ENCODE data around the gene ELOVL7. TPM values are rescaled to one million over a fixed set of nuclear protein-coding genes. Genes with fewer than 3 reads are reported as not detected.

The ELOVL7 gene
- polyA plus RNA-seq, 1 experiment: 0.02 TPM

DNA sequence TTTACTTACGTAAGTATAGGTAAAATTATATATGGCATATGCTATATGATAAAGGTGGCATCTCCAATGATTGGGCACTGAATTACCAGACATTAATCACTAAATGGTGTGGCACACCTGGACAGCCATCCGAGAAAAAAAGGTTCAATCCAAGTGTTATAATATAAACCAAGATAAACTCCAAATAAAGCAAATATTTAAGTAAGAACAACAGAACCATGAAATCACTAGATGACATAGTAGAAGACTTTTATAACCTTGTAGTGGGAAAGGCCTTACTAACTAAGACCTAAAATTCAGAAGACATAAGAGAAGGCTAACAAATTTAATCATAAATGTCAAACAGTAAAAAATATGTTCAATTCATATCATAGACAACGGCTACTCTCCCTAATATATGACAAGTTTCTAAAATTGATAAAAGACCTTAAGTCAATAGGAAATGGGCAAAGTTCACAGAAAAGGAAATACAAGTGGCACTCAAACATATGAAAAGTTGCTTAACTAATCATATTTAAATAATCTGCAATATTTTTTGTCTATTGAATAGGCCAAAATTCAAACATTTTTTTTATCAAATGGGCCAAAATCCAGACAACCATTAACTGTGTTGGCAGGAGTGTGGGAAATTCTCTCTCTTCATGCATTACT, 55.1 kb downstream of the ELOVL7 start:
- H3K4me3 ChIP-seq (ENCODE audit: low read depth, low read length): no peak overlapping the region
- TF ChIP-seq, protein P1, sequence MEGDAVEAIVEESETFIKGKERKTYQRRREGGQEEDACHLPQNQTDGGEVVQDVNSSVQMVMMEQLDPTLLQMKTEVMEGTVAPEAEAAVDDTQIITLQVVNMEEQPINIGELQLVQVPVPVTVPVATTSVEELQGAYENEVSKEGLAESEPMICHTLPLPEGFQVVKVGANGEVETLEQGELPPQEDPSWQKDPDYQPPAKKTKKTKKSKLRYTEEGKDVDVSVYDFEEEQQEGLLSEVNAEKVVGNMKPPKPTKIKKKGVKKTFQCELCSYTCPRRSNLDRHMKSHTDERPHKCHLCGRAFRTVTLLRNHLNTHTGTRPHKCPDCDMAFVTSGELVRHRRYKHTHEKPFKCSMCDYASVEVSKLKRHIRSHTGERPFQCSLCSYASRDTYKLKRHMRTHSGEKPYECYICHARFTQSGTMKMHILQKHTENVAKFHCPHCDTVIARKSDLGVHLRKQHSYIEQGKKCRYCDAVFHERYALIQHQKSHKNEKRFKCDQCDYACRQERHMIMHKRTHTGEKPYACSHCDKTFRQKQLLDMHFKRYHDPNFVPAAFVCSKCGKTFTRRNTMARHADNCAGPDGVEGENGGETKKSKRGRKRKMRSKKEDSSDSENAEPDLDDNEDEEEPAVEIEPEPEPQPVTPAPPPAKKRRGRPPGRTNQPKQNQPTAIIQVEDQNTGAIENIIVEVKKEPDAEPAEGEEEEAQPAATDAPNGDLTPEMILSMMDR (IDR thresholded peaks at IDR 0.05; ENCODE audit: insufficient read depth, low read depth, low read length): no peak
- POLR2A ChIA-PET: no interaction called here
- no peak for DNase-seq (ENCODE audit: low read depth)
- CTCF ChIA-PET: no interaction called here
- no peaks in the 10 kb centered on the region for H3K36me3 ChIP-seq (ENCODE audit: control insufficient read depth, insufficient read depth, low read length)
- H3K27me3 ChIP-seq (ENCODE audit: control insufficient read depth, insufficient read depth, low read length): no peaks in the 10 kb centered on the region

DNA sequence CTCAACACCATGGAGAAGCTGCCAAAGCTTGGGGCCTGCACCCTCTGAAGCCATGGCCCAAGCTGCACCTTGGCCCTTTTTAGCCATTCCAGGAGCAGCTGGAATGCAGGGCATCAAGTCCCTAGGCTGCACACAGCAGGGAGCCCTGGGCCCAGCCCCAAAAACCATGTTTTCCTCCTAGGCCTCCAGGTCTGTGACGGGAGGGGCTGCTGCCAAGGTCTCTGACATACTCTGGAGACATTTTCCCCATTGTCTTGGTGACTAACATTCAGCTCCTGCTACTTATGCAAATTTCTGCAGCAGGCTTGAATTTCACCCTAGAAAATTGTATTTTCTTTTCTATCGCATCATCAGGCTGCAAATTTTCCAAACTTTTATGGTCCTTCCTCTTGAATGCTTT, 64.6 kb downstream of the ELOVL7 start:
- POLR2A ChIA-PET: no interaction called here
- DNase-seq (ENCODE audit: low read depth): no peak
- Histone ChIP-seq H3K27me3 (ENCODE audit: control insufficient read depth, insufficient read depth, low read length) (no peaks in the 10 kb centered on the region), H3K4me3 (ENCODE audit: low read depth, low read length) (no peak overlapping the region), H3K36me3 (ENCODE audit: control insufficient read depth, insufficient read depth, low read length) (no peaks in the 10 kb centered on the region)
- CTCF ChIA-PET: interaction anchor here (1.2 kb wide), 1 partner anchor 16 kb away, joined by 4 read pairs; no protein-coding TSS in a partner anchor
- TF ChIP-seq, protein P1 (IDR thresholded peaks at IDR 0.05; ENCODE audit: insufficient read depth, low read depth, low read length): no peak

DNA sequence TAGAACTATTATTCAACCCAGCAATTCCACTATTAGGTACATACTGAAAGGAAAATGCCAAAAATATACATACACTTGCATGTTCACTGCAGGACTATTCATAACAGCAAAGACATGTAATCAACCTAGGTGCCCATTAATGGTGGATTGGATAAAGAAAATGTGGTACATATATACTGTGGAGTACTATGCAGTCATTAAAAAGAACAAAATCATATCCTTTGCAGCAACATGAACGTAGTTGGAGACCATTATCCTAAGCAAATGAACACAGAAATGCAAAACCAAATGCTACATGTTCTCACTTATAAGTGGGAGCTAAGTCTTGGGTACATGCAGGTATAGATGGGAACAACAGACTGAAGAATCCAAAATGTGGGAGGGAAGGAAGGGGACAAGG, 67.7 kb downstream of the ELOVL7 start:
- CTCF ChIA-PET: no interaction called here
- Histone ChIP-seq H3K27me3 (ENCODE audit: control insufficient read depth, insufficient read depth, low read length) (no peaks in the 10 kb centered on the region), H3K4me3 (ENCODE audit: low read depth, low read length) (no peak overlapping the region), H3K36me3 (ENCODE audit: control insufficient read depth, insufficient read depth, low read length) (no peaks in the 10 kb centered on the region)
- POLR2A ChIA-PET: no interaction called here
- no peak for DNase-seq (ENCODE audit: low read depth)
- TF ChIP-seq, protein P1 (IDR thresholded peaks at IDR 0.05; ENCODE audit: insufficient read depth, low read depth, low read length): no peak

DNA sequence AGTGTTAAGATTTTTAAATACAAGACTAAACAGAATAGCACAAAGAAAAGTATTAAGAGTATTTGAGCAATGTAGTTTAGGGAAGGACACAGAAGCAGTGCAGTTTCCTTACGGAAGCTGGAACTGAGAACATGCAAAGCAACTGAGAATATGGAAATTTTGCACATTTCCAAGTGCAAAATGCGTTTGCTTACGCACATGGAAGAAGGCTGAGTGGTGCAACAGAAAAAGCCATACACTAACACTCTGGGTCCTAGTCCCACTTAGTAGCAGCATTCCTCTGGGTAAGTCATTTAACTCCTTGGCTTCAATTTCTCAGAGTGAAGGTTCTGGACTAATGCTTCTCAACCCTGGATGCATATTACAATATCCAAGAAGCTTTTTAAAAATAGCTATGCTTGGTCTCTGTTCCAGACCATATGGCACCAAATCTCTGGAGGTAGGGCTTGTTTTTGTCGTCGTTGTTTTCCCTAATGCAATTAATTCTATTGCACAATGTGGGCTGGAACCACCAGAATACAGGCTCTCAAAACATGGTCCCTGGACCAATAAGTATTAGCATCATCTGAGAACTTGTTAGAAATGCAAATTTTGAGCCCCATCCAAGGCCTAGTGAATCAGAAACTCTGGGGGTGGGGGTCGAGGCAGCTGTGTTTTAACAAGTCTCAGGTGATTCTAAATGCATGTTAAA, 78.9 kb downstream of the ELOVL7 start:
- POLR2A ChIA-PET: no interaction called here
- no peak for DNase-seq (ENCODE audit: low read depth)
- H3K36me3 ChIP-seq (ENCODE audit: control insufficient read depth, insufficient read depth, low read length): no peaks in the 10 kb centered on the region
- TF ChIP-seq, protein P1 (IDR thresholded peaks at IDR 0.05; ENCODE audit: insufficient read depth, low read depth, low read length): no peak
- H3K4me3 ChIP-seq (ENCODE audit: low read depth, low read length): no peak overlapping the region
- no peaks in the 10 kb centered on the region for H3K27me3 ChIP-seq (ENCODE audit: control insufficient read depth, insufficient read depth, low read length)
- CTCF ChIA-PET: no interaction called here

DNA sequence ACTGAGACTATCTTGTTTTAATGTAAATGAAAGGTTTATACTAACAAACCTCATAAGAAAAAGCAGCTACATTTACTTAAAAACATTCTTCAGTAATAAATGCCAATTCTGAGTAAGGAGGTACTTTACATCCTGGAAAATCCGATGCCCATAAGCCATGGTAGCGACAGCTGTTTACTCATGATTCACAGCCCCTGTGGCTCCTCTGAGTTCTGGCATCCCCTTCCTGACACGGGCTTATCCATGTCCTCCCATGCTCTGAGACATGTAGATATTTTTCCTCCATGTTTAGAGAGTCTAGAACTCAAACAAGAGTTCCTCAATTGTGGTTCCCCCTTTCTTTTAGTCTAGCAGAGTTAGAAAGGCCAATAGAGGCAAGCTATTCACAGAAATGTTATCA, 81.0 kb downstream of the ELOVL7 start:
- Histone ChIP-seq H3K27me3 (ENCODE audit: control insufficient read depth, insufficient read depth, low read length) (no peaks in the 10 kb centered on the region), H3K4me3 (ENCODE audit: low read depth, low read length) (no peak overlapping the region), H3K36me3 (ENCODE audit: control insufficient read depth, insufficient read depth, low read length) (no peaks in the 10 kb centered on the region)
- no peak for DNase-seq (ENCODE audit: low read depth)
- CTCF ChIA-PET: interaction anchor here (0.6 kb wide), 1 partner anchor 17 kb away, joined by 4 read pairs; no protein-coding TSS in a partner anchor
- TF ChIP-seq, protein P1 (IDR thresholded peaks at IDR 0.05; ENCODE audit: insufficient read depth, low read depth, low read length): no peak
- POLR2A ChIA-PET: no interaction called here

Measured in BJ (cell line).